Thyroid gland (tissue), 4 donors: Measurements from ENCODE around the gene MBD3L1.

ENCODE experiments used
- POLR2A ChIP-seq, 2 donors: fragments of 450-650 bp; IDR thresholded peaks; one replicate each; pipeline ENCODE4 v1.6.1; 2017; ENCODE audit warnings: antibody characterized with exemption in 2 of 2, mild to moderate bottlenecking in 2 of 2, moderate library complexity in 1 of 2
- TF ChIP-seq, protein P1 (sequence below), 6 experiments: fragments of 200-600 bp in 3 of 6; fragments of 450-650 bp in 3 of 6; sonication (generic) in 3 of 6; IDR thresholded peaks; one replicate each; pipeline ENCODE4 v1.5.1; 2016 to 2019; ENCODE audit warnings: antibody characterized with exemption in 6 of 6, mild to moderate bottlenecking in 2 of 6, inconsistent platforms in 1 of 6, moderate library complexity in 1 of 6

- TF ChIP-seq, protein P1, sequence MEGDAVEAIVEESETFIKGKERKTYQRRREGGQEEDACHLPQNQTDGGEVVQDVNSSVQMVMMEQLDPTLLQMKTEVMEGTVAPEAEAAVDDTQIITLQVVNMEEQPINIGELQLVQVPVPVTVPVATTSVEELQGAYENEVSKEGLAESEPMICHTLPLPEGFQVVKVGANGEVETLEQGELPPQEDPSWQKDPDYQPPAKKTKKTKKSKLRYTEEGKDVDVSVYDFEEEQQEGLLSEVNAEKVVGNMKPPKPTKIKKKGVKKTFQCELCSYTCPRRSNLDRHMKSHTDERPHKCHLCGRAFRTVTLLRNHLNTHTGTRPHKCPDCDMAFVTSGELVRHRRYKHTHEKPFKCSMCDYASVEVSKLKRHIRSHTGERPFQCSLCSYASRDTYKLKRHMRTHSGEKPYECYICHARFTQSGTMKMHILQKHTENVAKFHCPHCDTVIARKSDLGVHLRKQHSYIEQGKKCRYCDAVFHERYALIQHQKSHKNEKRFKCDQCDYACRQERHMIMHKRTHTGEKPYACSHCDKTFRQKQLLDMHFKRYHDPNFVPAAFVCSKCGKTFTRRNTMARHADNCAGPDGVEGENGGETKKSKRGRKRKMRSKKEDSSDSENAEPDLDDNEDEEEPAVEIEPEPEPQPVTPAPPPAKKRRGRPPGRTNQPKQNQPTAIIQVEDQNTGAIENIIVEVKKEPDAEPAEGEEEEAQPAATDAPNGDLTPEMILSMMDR (IDR thresholded peaks at IDR 0.05) = no peak
- TF ChIP-seq POLR2A (IDR thresholded peaks at IDR 0.05) = no peak
Observed at GRCh38 chr19:8846819-8847218, 14.6 kb downstream of the MBD3L1 start.
